ENCODE data around the gene SMAP2.

SMAP2 gene

GRCh38 chr1:40391688-40392145, 18.2 kb downstream of the SMAP2 start:
- DNase-seq: no peak

GRCh38 chr1:40392221-40392620, 18.7 kb downstream of the SMAP2 start:
- no peak for DNase-seq

- DNase-seq: no peak
Observed at GRCh38 chr1:40393173-40393572, 19.6 kb downstream of the SMAP2 start.

GRCh38 chr1:40394491-40395172, 21.1 kb downstream of the SMAP2 start:
- no peak for DNase-seq

GRCh38 chr1:40395190-40396175, 22.0 kb downstream of the SMAP2 start:
- DNase-seq: no peak

GRCh38 chr1:40396420-40396819, 22.9 kb downstream of the SMAP2 start:
- DNase-seq: no peak

GRCh38 chr1:40397258-40397657, 23.7 kb downstream of the SMAP2 start:
- DNase-seq: no peak

- no peak for DNase-seq
Observed at GRCh38 chr1:40399984-40400704, 26.6 kb downstream of the SMAP2 start.

- DNase-seq: no peak
Observed at GRCh38 chr1:40401473-40402201, 28.1 kb downstream of the SMAP2 start.

- peak; percentile 74 for DNase-seq
Observed at GRCh38 chr1:40404670-40405462, 31.3 kb downstream of the SMAP2 start.

- no peak for DNase-seq
Observed at GRCh38 chr1:40405812-40406211, 32.3 kb downstream of the SMAP2 start.

- DNase-seq: no peak
Observed at GRCh38 chr1:40407453-40407852, 33.9 kb downstream of the SMAP2 start.

GRCh38 chr1:40409467-40409866, 35.9 kb downstream of the SMAP2 start:
- no peak for DNase-seq

GRCh38 chr1:40411294-40411693, 37.8 kb downstream of the SMAP2 start:
- no peak for DNase-seq

GRCh38 chr1:40411843-40412242, 38.3 kb downstream of the SMAP2 start:
- no peak for DNase-seq

GRCh38 chr1:40413527-40414252, 40.2 kb downstream of the SMAP2 start:
- DNase-seq: no peak

- peak; percentile 37 for DNase-seq
Observed at GRCh38 chr1:40414331-40414730, 40.8 kb downstream of the SMAP2 start.

- DNase-seq: no peak
Observed at GRCh38 chr1:40416709-40417108, 43.2 kb downstream of the SMAP2 start.

GRCh38 chr1:40421431-40422384, 48.2 kb downstream of the SMAP2 start:
- DNase-seq: no peak

Measured in NCI-H82 (cell line).